CD4-positive, alpha-beta memory T cell (primary cell): ENCODE results near the gene ARHGAP45. TPM values are rescaled to one million over a fixed set of nuclear protein-coding genes. Genes with fewer than 3 reads are reported as not detected.

Experiments
- CTCF ChIA-PET: fragments of 350-600 bp; sonication (Branson Sonifier 250); formaldehyde crosslinking; loops from one replicate; lab custom pipeline; 2021; ENCODE audit warnings: inconsistent platforms; ENCODE audit not compliant: partially characterized antibody; lab: Charles Lee
- POLR2A ChIA-PET: fragments of 350-600 bp; sonication (Branson Sonifier 250); formaldehyde crosslinking; loops from one replicate; lab custom pipeline; 2021; ENCODE audit not compliant: partially characterized antibody; lab: Charles Lee
- DNase-seq, 5 donors: peaks; one replicate each; pipeline versions ENCODE4 v3.0.0 to v3.0.0-alpha.2; 2020 to 2022; ENCODE audit warnings: mixed read lengths in 1 of 5
- H3K27ac ChIP-seq: one replicate; pipeline ENCODE4 v1.7.0; 2013; ENCODE audit warnings: low read depth, low read length
- H3K27me3 ChIP-seq: 2 replicates; pipeline ENCODE4 v1.7.0; 2013; ENCODE audit warnings: mild to moderate bottlenecking, low read length, moderate library complexity; ENCODE audit not compliant: insufficient read depth
- H3K36me3 ChIP-seq: 2 replicates; pipeline ENCODE4 v1.7.0; 2013; ENCODE audit warnings: mild to moderate bottlenecking, low read length, moderate library complexity; ENCODE audit not compliant: insufficient read depth
- H3K4me1 ChIP-seq: 2 replicates; pipeline ENCODE4 v1.7.0; 2013; ENCODE audit warnings: mild to moderate bottlenecking, low read length, moderate library complexity; ENCODE audit not compliant: insufficient read depth
- H3K4me3 ChIP-seq, 2 donors: one replicate each; pipeline ENCODE4 v1.7.0; 2013; ENCODE audit warnings: low read length in 2 of 2, mild to moderate bottlenecking in 1 of 2
- H3K9me3 ChIP-seq, 2 donors: one replicate each; pipeline ENCODE4 v1.7.0; 2013; ENCODE audit warnings: low read length in 2 of 2, control low read depth in 1 of 2; ENCODE audit not compliant: control insufficient read depth in 1 of 2
- H3K27ac Mint-ChIP-seq, 7 donors: one replicate each; pipeline ENCODE4 v1.8.0; 2020 to 2021; ENCODE audit warnings: mixed read lengths in 7 of 7, mild to moderate bottlenecking in 6 of 7, inconsistent platforms in 3 of 7, moderate library complexity in 3 of 7
- H3K27me3 Mint-ChIP-seq, 2 donors: one replicate each; pipeline ENCODE4 v1.8.0; 2020 to 2021; ENCODE audit warnings: mixed read lengths in 2 of 2
- H3K36me3 Mint-ChIP-seq, 2 donors: one replicate each; pipeline ENCODE4 v1.8.0; 2020 to 2021; ENCODE audit warnings: mixed read lengths in 2 of 2, inconsistent platforms in 1 of 2, mild to moderate bottlenecking in 1 of 2
- H3K4me1 Mint-ChIP-seq, 4 donors: one replicate each; pipeline ENCODE4 v1.8.0; 2020 to 2021; ENCODE audit warnings: mixed read lengths in 4 of 4, mild to moderate bottlenecking in 1 of 4
- H3K4me3 Mint-ChIP-seq, 8 donors: one replicate each; pipeline ENCODE4 v1.8.0; 2020 to 2021; ENCODE audit warnings: mixed read lengths in 8 of 8, mild to moderate bottlenecking in 7 of 8, moderate library complexity in 6 of 8, inconsistent platforms in 3 of 8
- H3K9me3 Mint-ChIP-seq, 8 donors: one replicate each; pipeline ENCODE4 v1.8.0; 2020 to 2021; ENCODE audit warnings: mixed read lengths in 8 of 8, mild to moderate bottlenecking in 5 of 8, inconsistent platforms in 3 of 8, moderate library complexity in 1 of 8
- intact Hi-C: fragments of 100-400 bp; cut with micrococcal nuclease; formaldehyde crosslinking; loops from one replicate; pipeline ENCODE4 v1.15.1; 2023
- polyA plus RNA-seq, 2 donors: library from polyadenylated mRNA; unstranded; fragments of 300-500 nt; fragmentation: Illumina TruSeq; gene quantifications; one replicate each; pipeline ENCODE4 v1.2.3, GENCODE V29; 2021
- total RNA-seq, 2 experiments: library from RNA; stranded (reverse); gene quantifications; one replicate each; pipeline ENCODE4 v1.2.3, GENCODE V29; 2021

Gene ARHGAP45
- total and polyA plus RNA-seq, 4 experiments from 2014 or later: 222 to 836 (median 667) TPM

- Mint-ChIP-seq H3K27me3 (no peaks in the 10 kb centered on the region), H3K4me3 (peak overlapping the region; percentile 85 to 92 (median 88)), H3K36me3 (peaks cover 0 to 17% of the 10 kb centered on the region in 2 donors), H3K27ac (peak overlapping the region; percentile 85 to 95 (median 94)), H3K9me3 (peaks cover 0 to 2% (median 0%) of the 10 kb centered on the region in 8 donors), H3K4me1 (peaks cover 6 to 35% (median 20%) of the 10 kb centered on the region in 4 donors)
- peaks cover 12% of the 10 kb centered on the region for H3K36me3 ChIP-seq
- peak; percentile 53 to 70 (median 60) for DNase-seq
- no peaks in the 10 kb centered on the region for H3K27me3 ChIP-seq
- ChIA-PET CTCF (interaction anchor here (1.0 to 2.2 kb wide), 6 partner anchors 9 to 64 kb away, joined by 3 to 10 read pairs (median 4); partner anchors contain the start of gene ARHGAP45), POLR2A (interaction anchor here (0.5 to 4.7 kb wide), 35 partner anchors 8 to 222 kb away, joined by 3 to 42 read pairs (median 5); partner anchors contain the start of genes ABCA7, ARHGAP45, CIRBP and CNN2)
- peaks cover 55% of the 10 kb centered on the region for H3K4me1 ChIP-seq
- peak overlapping the region; percentile 90 for H3K27ac ChIP-seq
- peak overlapping the region; percentile 61 to 89 for H3K4me3 ChIP-seq
- no peaks in the 10 kb centered on the region for H3K9me3 ChIP-seq
- intact Hi-C loops: loop anchor here (5.0 kb wide), 2 partner anchors 34 to 61 kb away; partner anchors contain the start of gene POLR2E
Observed at GRCh38 chr19:1130771-1131717, 64.1 kb downstream of the ARHGAP45 start.

GRCh38 chr19:1131718-1132551 lies 65.0 kb downstream of the ARHGAP45 start:
- CTCF ChIA-PET: interaction anchor here (1.2 to 1.9 kb wide), 3 partner anchors 19 to 62 kb away, joined by 4 to 10 read pairs (median 4); no protein-coding TSS in a partner anchor
- DNase-seq: peak; percentile 82 to 92 (median 83)
- peak overlapping the region; percentile 61 to 89 for H3K4me3 ChIP-seq
- H3K36me3 Mint-ChIP-seq: peaks cover 0 to 14% of the 10 kb centered on the region in 2 donors
- intact Hi-C loops: loop anchor here (1.0 to 5.0 kb wide), 4 partner anchors 19 to 60 kb away; partner anchors contain the start of genes POLR2E and SBNO2
- H3K4me1 Mint-ChIP-seq: peaks cover 7 to 35% (median 23%) of the 10 kb centered on the region in 4 donors
- peaks cover 60% of the 10 kb centered on the region for H3K4me1 ChIP-seq
- H3K27ac Mint-ChIP-seq: peak overlapping the region; percentile 91 to 94 (median 94)
- POLR2A ChIA-PET: interaction anchor here (0.6 to 4.7 kb wide), 21 partner anchors 20 to 223 kb away, joined by 3 to 42 read pairs (median 6); partner anchors contain the start of genes ABCA7, ARHGAP45, CIRBP and CNN2
- peaks cover 0 to 2% (median 0%) of the 10 kb centered on the region in 8 donors for H3K9me3 Mint-ChIP-seq
- no peaks in the 10 kb centered on the region for H3K9me3 ChIP-seq
- H3K27me3 ChIP-seq: no peaks in the 10 kb centered on the region
- H3K4me3 Mint-ChIP-seq: peak overlapping the region; percentile 85 to 92 (median 88)
- H3K36me3 ChIP-seq: peaks cover 7% of the 10 kb centered on the region
- no peaks in the 10 kb centered on the region for H3K27me3 Mint-ChIP-seq
- peak overlapping the region; percentile 90 for H3K27ac ChIP-seq

DNA sequence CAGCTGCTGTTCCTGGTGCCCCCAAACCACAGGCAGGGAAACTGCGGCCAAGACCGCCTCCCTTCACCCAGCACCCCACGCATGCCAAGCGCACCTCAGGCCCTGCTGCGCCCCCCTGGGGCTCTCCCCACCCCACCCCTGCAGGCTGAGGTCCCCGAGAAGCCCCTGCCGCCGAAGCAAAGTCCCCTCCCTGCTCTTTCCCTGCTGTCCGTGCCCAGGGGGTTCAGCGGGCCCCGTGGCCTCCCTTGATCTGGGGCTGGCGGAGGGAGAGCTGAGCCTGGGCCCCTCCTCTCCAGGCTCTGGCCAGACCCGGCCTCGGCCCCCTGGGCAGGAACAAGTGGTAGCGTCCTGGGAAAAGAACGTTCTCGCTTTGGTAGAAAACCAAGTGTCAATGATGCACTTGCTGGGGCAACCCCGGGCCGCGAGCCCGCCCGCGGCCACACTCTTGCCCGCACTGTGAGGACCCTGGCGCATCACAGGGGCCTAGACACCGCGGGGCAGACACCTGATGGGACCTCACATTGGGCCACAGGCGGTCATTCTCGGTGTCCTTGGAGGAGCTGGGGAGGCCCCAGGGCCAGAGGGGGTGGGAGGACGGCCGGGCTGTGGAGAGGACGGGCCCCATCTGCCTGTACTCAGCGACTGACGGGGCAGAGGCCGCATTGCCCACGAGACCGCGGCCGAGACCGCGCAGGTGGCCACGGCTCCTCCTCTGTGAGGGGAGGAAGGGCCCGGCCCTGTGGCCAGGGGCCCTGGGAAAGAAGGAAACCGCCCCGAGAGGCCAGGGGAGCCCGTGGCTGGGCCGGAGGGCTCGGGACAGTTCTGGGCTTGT lies 65.8 kb downstream of the ARHGAP45 start:
- intact Hi-C loops: loop anchor here (1.0 to 5.0 kb wide), 4 partner anchors 19 to 60 kb away; partner anchors contain the start of genes POLR2E and SBNO2
- peak in 3 of 5 donors; percentile 33 to 43 (median 41) for DNase-seq
- Histone ChIP-seq H3K36me3 (no peaks in the 10 kb centered on the region), H3K27me3 (no peaks in the 10 kb centered on the region), H3K4me1 (peaks cover 59% of the 10 kb centered on the region), H3K4me3 (peak overlapping the region; percentile 29 to 89), H3K27ac (peak overlapping the region; percentile 90), H3K9me3 (no peaks in the 10 kb centered on the region)
- Mint-ChIP-seq H3K27me3 (no peaks in the 10 kb centered on the region), H3K9me3 (peaks cover 0 to 2% (median 0%) of the 10 kb centered on the region in 8 donors), H3K36me3 (peaks cover 0 to 10% of the 10 kb centered on the region in 2 donors), H3K27ac (peak overlapping the region; percentile 74 to 96 (median 94)), H3K4me1 (peaks cover 7 to 34% (median 23%) of the 10 kb centered on the region in 4 donors), H3K4me3 (peak overlapping the region; percentile 78 to 92 (median 86))
- CTCF ChIA-PET: interaction anchor here (1.0 to 1.2 kb wide), 2 partner anchors 60 to 324 kb away, joined by 3 to 4 read pairs; no protein-coding TSS in a partner anchor
- POLR2A ChIA-PET: interaction anchor here (0.6 to 4.7 kb wide), 16 partner anchors 14 to 136 kb away, joined by 3 to 42 read pairs (median 8); partner anchors contain the start of genes ABCA7, ARHGAP45, CIRBP and GPX4

- Mint-ChIP-seq H3K4me1 (peaks cover 7 to 32% (median 22%) of the 10 kb centered on the region in 4 donors), H3K27ac (peak overlapping the region; percentile 86 to 96 (median 92)), H3K9me3 (peaks cover 0 to 2% (median 0%) of the 10 kb centered on the region in 8 donors), H3K36me3 (peaks cover 2 to 10% of the 10 kb centered on the region in 2 donors), H3K4me3 (peak overlapping the region; percentile 65 to 87 (median 80)), H3K27me3 (no peaks in the 10 kb centered on the region)
- intact Hi-C loops: loop anchor here (2.0 to 5.0 kb wide), 3 partner anchors 36 to 59 kb away; partner anchors contain the start of genes POLR2E and SBNO2
- Histone ChIP-seq H3K27ac (peak overlapping the region; percentile 90), H3K9me3 (no peaks in the 10 kb centered on the region), H3K27me3 (no peaks in the 10 kb centered on the region), H3K4me3 (peak overlapping the region in 1 of 2 donors; percentile 89), H3K4me1 (peaks cover 53% of the 10 kb centered on the region), H3K36me3 (no peaks in the 10 kb centered on the region)
- POLR2A ChIA-PET: interaction anchor here (0.8 to 4.7 kb wide), 13 partner anchors 13 to 136 kb away, joined by 3 to 42 read pairs (median 4); partner anchors contain the start of genes ABCA7, ARHGAP45, CIRBP and GPX4
- peak; percentile 87 to 90 (median 88) for DNase-seq
- CTCF ChIA-PET: interaction anchor here (0.7 to 1.2 kb wide), 6 partner anchors 20 to 325 kb away, joined by 3 to 4 read pairs (median 3); no protein-coding TSS in a partner anchor
Observed at GRCh38 chr19:1133471-1133929, 66.5 kb downstream of the ARHGAP45 start.

GRCh38 chr19:1134431-1134830 lies 67.5 kb downstream of the ARHGAP45 start:
- no peaks in the 10 kb centered on the region for H3K27me3 Mint-ChIP-seq
- intact Hi-C loops: loop anchor here (5.0 kb wide), 2 partner anchors 37 to 58 kb away; partner anchors contain the start of gene POLR2E
- peak overlapping the region in 5 of 7 donors; percentile 4 to 96 (median 77) for H3K27ac Mint-ChIP-seq
- DNase-seq: no peak
- peaks cover 9 to 32% (median 20%) of the 10 kb centered on the region in 4 donors for H3K4me1 Mint-ChIP-seq
- peak overlapping the region in 1 of 8 donors; percentile 78 for H3K4me3 Mint-ChIP-seq
- no peaks in the 10 kb centered on the region for H3K36me3 ChIP-seq
- H3K4me1 ChIP-seq: peaks cover 44% of the 10 kb centered on the region
- peak overlapping the region; percentile 90 for H3K27ac ChIP-seq
- ChIA-PET CTCF (interaction anchor here (0.7 to 1.2 kb wide), 4 partner anchors 21 to 326 kb away, joined by 3 to 4 read pairs (median 3); no protein-coding TSS in a partner anchor), POLR2A (interaction anchor here (0.6 to 4.7 kb wide), 7 partner anchors 12 to 381 kb away, joined by 3 to 32 read pairs (median 5); partner anchors contain the start of genes ABCA7, ARHGAP45, CIRBP and SBNO2)
- H3K27me3 ChIP-seq: no peaks in the 10 kb centered on the region
- H3K36me3 Mint-ChIP-seq: peaks cover 8 to 15% of the 10 kb centered on the region in 2 donors
- no peak overlapping the region for H3K4me3 ChIP-seq
- peaks cover 0 to 2% (median 0%) of the 10 kb centered on the region in 8 donors for H3K9me3 Mint-ChIP-seq
- H3K9me3 ChIP-seq: no peaks in the 10 kb centered on the region
